ENCODE data around the gene PDIA2.

DNA sequence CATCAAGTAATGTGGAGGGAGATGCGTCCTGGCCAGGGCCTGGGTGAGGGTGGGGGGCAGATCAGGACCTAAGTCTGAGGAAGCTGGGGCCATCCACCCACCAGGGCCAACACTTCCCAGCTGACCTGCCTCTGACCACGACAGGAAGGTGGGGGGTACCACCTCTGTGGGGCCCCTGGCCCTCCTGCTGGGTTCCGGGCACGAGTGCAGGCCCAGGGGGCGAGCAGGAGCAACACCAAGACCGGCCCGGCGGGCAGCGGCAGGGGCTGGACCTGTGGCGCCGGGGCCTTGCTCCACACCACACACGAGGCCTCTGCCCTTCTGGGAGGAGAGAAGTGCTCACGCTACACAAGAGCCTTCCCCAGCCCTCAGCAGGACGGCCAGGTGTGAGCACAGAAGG lies 13.3 kb downstream of the PDIA2 start:
- TF ChIP-seq, protein P1, sequence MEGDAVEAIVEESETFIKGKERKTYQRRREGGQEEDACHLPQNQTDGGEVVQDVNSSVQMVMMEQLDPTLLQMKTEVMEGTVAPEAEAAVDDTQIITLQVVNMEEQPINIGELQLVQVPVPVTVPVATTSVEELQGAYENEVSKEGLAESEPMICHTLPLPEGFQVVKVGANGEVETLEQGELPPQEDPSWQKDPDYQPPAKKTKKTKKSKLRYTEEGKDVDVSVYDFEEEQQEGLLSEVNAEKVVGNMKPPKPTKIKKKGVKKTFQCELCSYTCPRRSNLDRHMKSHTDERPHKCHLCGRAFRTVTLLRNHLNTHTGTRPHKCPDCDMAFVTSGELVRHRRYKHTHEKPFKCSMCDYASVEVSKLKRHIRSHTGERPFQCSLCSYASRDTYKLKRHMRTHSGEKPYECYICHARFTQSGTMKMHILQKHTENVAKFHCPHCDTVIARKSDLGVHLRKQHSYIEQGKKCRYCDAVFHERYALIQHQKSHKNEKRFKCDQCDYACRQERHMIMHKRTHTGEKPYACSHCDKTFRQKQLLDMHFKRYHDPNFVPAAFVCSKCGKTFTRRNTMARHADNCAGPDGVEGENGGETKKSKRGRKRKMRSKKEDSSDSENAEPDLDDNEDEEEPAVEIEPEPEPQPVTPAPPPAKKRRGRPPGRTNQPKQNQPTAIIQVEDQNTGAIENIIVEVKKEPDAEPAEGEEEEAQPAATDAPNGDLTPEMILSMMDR (IDR thresholded peaks at IDR 0.05), result no peak
- TF ChIP-seq POLR2AphosphoS5 (IDR thresholded peaks at IDR 0.05) (no peak), POLR2A (IDR thresholded peaks at IDR 0.05) (no peak), EP300 (IDR thresholded peaks at IDR 0.05) (no peak)
